ENCODE data around the gene LMF1.
"Not testable (repeated sequence)": the region's sequence is repeated elsewhere in the genome, so short reads cannot be mapped to it uniquely, and the experiment has no call there.

LMF1 gene

DNA sequence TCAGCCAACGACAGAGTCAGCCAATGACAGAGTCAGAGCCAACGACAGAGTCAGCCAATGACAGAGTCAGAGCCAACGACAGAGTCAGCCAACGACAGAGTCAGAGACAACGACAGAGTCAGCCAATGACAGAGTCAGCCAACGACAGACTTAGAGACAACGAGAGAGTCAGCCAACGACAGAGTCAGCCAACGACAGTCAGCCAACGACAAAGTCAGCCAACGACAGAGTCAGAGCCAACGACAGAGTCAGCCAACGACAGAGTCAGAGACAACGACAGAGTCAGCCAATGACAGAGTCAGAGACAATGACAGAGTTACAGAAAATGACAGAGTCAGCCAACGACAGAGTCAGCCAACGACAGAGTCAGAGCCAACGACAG lies 22.9 kb downstream of the LMF1 start:
- not testable (repeated sequence) for DNase-seq (ENCODE audit: low read depth)

DNA sequence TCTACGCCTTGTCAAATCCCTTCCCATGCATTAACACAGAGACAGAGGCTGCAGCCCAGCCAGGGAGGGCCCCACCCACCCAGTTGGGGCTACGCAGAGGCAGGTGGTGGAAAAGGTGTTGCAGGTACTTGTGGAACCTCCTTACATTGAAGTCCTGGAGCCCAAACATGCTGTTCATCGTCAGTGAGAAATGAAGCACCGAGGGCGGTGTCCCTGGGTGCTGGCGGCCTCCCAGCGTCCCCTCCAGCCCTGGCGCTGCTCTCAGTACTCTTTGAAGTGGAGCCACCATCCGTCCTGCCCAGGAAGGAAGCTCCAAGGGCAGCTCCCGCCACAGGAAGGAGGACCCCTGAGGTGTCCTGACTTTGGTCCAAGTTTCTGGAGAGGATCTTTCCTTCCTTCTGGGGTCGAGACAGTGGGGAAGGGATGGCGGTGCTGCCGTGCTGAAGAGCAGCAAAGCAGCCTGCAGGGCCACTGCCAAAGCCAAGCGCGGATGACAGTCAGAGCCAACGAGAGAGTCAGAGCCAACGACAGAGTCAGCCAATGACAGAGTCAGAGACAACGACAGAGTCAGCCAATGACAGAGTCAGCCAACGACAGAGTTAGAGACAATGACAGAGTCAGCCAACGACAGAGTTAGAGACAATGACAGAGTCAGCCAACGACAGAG lies 23.4 kb downstream of the LMF1 start:
- DNase-seq (ENCODE audit: low read depth) = no peak

DNA sequence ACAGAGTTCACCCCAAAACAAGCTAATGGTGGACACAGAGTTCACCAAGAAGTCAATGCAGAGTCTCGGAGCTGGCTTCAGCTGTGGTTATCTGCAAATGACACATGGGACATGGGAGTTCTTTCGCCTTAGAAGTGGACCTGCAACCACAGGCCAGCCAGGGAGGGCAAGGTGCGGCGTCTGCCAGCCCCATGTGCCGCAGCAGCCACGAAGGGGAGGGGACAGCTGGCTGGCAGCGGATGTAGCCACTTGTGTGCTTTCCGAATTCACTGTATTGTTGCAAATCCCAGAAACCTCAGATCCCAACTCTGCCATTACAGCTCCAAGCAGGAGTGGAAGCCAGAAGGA lies 24.8 kb downstream of the LMF1 start:
- DNase-seq (ENCODE audit: low read depth) = no peak

DNA sequence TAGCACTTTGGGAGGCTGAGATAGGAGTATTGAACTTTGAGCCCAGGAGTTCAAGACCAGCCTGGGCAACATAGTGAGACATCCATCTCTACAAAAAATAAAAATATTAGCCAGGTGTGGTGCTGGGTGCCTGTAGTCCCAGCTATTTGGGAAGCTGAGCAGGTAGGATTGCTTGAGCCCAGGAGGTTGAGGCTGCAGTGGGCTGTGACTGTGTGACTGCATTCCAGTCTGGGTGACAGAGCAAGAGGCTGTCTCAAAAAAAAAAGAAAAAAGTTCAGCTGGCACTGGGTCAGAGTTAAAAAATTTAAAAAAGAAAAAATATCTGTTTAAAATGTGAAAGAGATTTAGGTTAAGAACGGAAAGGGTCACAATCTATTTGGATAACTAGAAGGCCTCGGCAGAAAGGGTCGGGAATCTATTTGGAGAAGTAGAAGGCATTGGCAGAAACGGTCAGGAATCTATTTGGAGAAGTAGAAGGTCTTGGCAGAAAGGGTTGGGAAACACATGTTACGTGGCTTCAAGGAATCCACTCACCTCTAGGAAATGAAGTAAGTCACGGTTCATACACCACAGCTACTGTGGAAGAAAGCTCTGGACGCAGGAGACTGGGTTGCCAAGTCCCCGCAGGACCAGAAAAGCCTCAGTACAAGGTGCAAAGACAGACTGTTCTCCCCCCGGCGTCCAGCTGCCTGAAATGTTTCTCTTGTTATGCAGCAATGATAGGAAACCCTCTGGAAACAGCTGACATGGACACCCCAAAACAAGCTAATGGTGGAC lies 25.3 kb downstream of the LMF1 start:
- no peak for DNase-seq (ENCODE audit: low read depth)

DNA sequence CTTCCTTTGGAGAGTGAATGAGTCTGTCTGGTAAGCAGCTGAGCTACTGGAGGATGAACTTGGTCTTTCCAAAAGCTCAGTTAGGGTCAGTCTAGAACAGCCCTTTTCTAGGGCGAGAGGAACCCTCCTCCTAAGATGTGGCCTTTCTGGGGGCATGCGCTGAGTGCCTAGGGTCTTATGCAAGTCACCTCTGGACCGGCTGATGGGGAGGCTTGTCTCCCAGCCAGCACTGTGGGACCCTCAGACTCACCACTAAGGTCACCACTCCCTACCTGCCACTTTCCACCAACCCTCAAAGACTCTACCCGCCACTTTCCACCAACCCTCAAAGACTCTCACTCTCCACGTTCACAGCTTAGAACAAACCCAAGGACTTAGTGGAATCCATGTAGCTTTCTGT lies 26.8 kb downstream of the LMF1 start:
- DNase-seq (ENCODE audit: low read depth) = no peak

DNA sequence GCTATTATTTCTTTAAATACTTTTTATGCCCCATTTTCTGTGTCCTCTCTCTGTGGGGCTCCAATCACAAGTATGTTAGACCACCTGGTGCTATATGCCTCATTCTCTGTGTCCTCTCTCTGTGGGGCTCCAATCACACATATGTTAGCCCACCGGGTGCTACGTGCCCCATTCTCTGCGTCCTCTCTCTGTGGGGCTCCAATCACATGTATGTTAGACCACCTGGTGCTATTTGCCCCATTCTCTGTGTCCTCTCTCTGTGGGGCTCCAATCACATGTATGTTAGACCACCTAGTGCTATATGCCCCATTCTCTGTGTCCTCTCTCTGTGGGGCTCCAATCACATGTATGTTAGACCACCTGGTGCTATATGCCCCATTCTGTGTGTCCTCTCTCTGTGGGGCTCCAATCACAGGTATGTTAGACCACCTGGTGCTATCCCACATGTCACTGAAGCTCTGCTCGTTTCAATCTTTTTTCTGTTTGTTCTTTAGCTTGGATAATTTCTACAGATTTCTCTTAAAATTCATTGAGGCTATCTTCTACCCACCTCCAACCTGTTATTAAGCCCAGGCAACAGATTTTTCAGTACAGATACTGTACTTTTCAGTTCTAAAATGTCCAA lies 28.2 kb downstream of the LMF1 start:
- DNase-seq (ENCODE audit: low read depth) = no peak

DNA sequence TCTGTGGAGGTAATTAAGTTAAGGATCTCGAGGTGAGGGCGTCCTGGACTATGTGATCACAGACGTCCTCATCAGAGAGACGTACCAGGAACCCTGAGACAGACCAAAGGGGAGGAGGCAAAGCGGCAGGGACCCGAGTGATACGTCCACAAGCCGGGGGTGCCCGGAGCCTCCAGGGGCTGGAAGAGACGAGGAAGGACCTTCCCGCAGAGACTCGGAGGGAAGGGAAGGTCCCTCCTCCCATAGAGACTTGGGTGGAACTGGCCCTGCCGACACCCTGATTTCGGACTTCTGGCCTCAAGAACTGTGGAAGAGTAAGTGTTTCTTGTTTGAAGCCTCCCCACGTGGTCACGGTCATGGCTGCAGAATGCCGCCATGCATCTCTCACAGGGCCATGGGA lies 30.8 kb downstream of the LMF1 start:
- DNase-seq (ENCODE audit: low read depth) = no peak

DNA sequence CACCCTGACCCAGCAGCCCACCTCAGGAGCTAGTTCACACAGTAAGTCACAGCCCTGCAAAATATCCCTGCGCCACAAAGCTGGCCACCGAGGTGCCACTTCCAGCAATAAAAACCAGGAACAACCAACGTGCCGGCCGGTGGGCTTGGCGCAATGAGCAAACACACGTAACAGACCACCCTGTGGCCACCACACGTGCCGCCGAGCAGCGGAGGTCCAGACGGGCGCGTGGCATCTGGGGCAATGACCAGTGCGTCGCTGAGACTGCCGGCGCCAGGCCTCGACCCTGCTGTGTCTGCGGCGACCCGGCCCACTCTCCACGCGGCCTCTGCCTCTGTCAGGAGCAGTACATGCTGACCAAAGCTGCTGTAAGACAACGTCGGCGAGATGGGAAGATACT lies 31.5 kb downstream of the LMF1 start:
- no peak for DNase-seq (ENCODE audit: low read depth)

DNA sequence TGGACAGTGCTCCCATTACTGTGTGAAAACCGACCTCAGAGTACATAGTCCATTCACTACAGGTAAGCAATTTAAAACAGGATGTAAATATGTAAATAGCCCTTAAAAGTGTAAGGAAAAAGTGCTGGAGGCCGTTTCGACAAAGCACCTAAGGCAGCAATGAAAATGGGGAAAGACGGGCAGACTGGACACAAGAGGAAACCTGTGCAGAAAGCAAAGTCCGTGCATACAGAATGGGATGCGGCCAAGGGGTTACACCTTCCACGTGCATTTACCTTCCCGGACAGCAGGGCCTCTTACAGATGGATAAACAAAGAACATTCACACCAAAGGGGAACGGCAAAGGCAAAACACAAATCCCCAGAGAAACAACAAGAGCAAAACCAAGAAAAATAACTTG lies 32.0 kb downstream of the LMF1 start:
- no peak for DNase-seq (ENCODE audit: low read depth)

DNA sequence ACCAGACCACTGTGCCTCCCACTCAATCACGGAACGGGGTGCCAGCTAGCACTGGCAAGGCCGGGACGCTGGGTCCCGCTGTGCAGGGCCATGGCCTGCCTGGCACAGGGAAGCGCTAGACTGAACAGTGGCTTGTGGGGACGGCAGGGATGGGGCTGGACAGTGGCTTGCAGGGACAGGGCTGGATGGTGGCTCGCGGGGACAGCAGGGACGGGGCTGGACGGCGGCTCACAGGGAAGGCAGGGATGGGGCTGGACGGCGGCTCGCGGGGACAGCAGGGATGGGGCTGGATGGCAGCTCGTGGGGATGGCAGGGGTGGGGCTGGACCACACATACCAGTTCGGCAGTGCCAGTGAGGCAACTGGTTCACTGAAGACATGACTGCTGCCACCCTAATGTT lies 32.6 kb downstream of the LMF1 start:
- no peak for DNase-seq (ENCODE audit: low read depth)

DNA sequence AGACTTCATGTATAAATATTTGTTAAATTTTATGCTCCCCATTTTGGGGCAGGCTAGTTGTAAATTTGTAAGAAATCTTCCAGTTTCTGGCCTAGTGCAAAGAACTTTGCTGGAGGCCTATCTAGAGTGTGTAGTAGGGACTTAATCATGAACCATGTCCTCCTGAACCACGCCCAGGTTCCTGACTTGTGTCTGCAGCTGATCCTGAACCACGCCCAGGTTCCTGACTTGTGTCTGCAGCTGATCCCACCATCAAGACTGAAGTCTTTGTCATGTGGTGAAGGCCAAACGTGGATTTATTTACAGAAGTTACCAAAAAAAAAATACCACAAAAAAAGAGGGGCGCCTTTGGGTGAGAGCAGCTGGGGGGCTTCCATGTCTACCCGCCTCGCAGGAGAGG lies 33.1 kb downstream of the LMF1 start:
- DNase-seq (ENCODE audit: low read depth) = no peak

DNA sequence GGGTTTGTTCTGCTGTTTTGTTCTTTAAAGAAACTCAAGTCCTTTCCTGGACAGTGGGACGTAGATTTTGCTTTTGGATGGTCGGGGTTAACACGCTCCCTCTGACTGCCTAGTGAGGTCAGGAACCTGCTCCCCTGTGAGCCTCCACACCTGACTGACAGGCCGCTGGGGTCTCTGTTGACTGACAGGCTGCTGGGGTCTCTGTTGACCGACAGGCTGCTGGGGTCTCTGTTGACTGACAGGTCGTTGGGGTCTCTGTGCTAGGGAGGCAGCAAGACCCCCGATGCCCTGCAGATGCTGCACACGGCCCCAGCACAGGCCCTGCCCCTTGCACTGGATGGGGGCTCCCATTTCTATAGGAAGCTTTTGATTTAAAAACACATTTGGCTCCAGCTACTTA lies 33.5 kb downstream of the LMF1 start:
- DNase-seq (ENCODE audit: low read depth) = no peak

DNA sequence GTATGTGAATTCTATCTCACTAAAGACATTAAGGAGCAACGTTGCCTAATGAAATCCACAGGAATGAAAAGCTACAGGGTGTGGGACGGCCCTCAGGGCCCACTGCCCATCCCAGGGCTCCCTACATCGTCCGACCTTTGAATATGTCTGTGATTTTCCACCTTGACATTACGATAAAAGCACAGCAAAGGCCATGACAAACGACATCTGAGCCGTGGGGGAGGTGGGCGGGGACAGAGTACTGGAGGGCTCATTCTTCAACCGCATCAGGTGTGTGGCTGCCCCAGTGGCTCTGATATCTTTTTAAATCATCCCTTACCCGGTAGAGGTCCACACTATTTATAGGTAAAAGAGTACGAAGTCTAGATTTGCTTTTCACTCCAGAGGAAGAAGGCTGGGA lies 35.1 kb downstream of the LMF1 start:
- no peak for DNase-seq (ENCODE audit: low read depth)

DNA sequence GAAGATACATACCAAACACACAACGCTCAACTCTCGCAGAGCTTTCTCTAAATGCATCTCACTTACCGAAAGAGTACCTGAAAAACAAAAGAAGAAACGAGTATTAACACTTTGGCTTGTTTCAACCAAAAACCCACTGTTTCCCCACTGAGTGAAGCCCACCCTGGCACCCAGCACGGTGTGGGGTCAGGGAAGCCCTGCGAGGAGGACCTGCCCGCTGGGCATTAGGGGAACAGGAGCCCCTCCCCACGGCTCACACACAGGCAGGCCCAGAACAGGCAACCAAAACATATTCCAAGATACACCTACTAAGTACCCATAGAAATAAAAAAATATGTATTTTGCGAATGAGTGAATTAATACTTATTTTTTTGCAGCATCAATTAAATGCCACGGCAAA lies 36.6 kb downstream of the LMF1 start:
- DNase-seq (ENCODE audit: low read depth) = no peak

DNA sequence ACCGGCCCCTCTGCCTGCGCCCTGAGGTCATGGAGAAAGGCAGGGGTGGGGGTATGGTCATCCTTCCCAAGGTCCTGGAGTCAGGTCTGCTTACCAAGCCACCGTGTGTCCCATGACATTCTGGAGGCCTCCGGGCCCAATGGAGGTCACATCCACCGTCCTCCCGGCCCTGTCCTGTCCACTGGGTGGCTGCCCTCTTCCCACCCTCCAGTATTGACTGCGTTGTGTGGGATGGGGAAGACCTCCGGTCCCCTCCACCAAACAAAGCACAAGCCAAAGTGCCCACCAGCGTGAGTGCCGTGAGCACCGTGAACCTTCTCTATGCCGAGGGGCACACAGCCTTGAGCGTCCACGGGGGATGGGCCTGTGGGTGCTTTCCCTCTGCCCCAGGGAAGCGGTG lies 37.2 kb downstream of the LMF1 start:
- no peak for DNase-seq (ENCODE audit: low read depth)

DNA sequence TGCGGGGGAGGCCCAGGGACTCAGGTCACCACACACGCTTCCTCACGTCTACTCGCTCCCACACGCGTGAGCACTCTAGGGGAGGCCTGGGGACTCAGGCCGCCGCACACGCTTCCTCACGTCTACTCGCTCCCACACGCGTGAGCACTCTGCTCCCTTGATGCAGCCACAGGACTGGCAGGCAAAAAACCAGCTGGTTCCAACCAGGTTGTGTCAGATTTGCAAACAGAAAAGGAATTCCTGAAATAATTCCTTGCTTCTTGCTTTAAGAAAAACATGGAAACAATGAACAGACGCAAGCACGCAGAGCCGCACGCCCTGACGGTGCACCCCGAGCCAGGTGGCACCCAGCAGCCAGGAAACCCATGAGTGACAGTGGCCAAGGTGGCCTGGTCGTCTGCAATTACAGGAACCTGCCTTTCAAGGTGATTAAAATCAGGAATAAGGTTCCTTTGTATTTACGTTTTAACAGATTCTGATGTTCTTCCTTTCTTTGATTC lies 37.9 kb downstream of the LMF1 start:
- no peak for DNase-seq (ENCODE audit: low read depth)

DNA sequence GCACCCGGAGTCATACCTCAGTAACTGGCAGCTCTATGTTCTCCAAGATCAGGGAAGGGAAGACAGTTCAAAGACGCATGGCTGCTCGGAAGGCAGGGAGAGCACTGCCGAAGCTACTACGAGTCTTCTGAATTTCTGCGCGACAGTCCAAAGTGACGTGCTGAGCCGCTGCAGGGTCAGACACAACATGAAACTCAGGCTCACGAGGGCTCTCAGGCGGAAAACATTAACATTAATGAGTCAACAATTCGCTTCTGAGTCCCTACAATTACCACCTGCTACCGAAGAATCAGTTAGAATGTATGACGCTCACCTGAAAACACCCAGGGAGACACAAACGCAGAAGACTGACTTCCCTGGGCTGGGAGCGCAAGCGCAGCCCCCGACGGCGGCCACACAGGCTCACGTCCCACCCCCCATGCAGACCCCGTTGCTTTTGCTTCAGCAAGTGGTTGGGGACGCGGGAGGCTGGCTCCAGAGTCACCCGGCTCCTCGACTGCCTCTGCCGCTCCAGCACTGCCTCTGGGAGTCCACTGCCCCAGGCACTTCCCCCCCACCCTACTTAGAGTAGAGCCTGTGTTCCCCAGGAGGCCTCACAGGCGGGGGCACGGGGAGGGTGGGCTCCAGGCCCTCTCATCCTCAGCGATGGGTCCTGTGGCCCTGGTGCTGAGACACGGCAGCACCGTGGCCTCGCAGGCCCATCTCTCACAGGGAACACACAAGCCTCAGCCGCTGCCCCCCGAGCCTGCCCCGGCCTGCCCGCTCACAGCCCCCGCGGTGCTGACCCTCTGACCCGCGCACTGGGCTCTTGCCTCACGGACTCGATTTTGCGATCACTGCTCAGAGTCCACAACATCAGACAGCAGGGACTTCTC lies 38.9 kb downstream of the LMF1 start:
- DNase-seq (ENCODE audit: low read depth) = no peak

DNA sequence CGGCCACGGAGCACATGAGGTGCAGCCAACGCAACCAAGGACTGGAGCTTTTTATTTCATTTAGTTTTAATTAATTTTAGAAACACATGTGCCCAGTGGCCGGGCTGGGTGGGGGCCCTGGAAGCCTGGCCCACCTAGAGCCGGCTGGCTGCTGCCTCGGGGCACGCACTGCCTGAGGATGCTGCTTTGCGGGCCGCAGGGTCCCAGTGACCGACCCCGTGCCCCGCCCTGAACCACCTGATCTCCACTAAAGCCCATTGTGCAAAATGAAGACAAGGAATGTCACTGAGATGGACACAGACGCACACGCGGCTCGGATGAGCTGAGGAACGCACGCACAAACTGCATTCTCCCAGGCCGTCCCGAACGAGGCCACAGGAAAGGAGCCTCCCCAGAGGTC lies 39.6 kb downstream of the LMF1 start:
- DNase-seq (ENCODE audit: low read depth) = no peak

DNA sequence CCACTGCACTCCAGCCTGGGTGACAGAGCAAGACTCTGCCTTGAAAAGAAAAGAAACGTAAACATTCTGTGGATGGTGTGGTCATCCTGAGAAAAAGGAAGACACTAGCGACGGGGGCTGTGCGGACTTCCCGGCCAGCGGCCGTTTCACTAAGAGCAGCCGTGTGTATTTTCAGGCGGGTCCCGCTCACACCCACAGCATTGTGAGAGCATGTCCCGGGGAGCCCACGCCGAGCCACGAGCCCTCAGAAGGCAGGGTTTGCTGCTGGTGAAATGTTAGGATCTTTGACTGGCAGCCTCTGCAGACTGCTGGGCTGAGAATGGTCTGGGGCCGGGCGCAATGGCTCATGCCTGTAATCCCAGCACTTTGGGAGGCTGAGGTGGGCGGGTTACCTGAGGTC lies 40.3 kb downstream of the LMF1 start:
- no peak for DNase-seq (ENCODE audit: low read depth)

DNA sequence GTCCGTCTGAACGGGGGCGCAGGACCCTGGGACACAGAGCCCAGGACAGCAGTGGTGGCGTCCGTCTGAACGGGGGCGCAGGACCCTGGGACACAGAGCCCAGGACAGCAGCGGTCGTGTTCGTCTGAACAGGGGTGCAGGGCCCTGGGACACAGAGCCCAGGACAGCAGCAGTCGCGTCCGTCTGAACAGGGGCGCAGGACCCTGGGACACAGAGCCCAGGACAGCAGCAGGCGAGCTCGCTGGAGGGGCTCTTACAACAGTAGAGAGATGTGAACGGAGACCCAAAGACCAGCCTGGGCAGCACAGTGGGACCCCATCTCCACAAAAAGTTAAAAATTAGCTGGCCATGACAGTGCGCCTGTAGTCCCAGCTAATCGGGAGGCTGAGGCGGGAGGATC lies 40.7 kb downstream of the LMF1 start:
- no peak for DNase-seq (ENCODE audit: low read depth)

DNA sequence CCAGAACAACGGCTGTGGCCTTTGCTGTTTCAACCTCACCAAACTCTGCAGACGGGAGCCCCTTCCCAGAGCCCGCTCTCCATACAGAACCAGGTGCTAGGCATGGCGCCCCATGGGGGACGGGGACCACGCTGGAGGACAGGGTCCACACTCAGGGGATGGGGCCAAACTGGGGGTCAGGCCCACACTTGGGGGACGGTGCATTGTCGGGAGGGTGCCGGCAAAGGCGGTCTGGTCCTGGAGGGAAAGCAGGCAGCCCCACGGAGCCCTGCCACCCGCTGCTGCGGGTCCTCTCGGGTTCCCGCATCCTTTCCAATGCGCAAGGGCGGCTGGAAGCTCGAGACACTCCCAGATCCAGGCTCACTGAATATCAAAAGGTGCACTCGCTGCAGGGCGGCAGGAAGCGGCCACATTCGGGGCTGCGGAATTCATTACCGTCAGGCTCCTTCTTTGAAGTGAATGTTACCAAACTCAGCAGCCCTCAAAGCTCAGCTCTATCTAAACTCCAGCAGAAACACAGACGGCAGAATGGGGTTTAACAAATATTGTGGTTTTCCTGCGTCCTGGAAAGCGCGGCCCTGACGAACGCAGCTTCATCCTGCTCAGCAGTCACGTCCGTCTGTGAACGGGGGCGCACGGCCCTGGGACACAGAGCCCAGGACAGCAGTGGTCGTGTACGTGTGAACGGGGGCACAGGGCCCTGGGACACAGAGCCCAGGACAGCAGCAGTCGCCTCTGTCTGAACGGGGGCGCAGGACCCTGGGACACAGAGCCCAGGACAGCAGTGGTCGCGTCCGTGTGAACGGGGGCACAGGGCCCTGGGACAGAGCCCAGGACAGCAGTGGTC lies 41.3 kb downstream of the LMF1 start:
- no peak for DNase-seq (ENCODE audit: low read depth)

DNA sequence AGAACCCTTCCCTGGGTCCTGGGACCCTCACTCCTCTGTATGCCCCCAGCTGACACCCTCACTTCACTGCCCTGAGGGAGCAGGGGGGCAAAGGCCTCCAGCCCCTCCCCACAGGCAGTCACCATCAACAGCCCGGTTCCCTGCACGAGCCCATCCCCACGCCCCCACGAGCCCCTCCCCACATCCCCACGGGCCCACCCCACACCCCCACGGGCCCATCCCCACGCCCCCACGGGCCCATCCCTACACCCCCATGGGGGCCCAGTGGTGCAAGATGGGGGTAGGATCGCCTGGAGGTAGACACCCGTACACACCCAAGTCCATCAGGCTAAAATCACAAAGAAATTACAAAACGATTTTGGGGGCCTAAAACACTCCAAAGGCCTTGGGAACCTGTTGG lies 42.3 kb downstream of the LMF1 start:
- no peak for DNase-seq (ENCODE audit: low read depth)
